H1 (cell line): ENCODE measurements around the gene HPD. TPM values are rescaled to one million over a fixed set of nuclear protein-coding genes. Genes with fewer than 3 reads are reported as not detected.

Experiments used
- CTCF ChIA-PET: fragments of 300-600 bp; sonication (Branson Sonifier 250); formaldehyde crosslinking; loops from one replicate; lab custom pipeline; 2021; ENCODE audit not compliant: partially characterized antibody; lab: Charles Lee
- POLR2A ChIA-PET: fragments of 300-600 bp; sonication (Branson Sonifier 250); formaldehyde crosslinking; loops from one replicate; lab custom pipeline; 2021; ENCODE audit warnings: inconsistent platforms; ENCODE audit not compliant: partially characterized antibody; lab: Charles Lee
- DNase-seq, 2 experiments: peaks; one replicate each; pipeline versions ENCODE4 v3.0.0 to v3.0.0-alpha.2; 2010 to 2022; ENCODE audit warnings: low spot score in 2 of 2, low read depth in 1 of 2, mixed read lengths in 1 of 2
- FAIRE-seq: peaks from 2 replicates; lab custom pipeline; 2011; peaks lifted over from hg19 to GRCh38; lab: Jason Lieb, UNC
- H2AFZ ChIP-seq: 2 replicates; pipeline ENCODE4 v1.8.1; 2012; ENCODE audit warnings: low read length, inconsistent platforms
- H2AK5ac ChIP-seq: 2 replicates; pipeline ENCODE4 v1.6.1; 2013; ENCODE audit warnings: low read depth, low read length
- H2BK120ac ChIP-seq: replicated peaks from 2 replicates; pipeline ENCODE3; 2013; ENCODE audit warnings: low read depth, low read length, inconsistent platforms
- H2BK12ac ChIP-seq: 2 replicates; pipeline ENCODE4 v1.6.1; 2013; ENCODE audit warnings: low read depth, low read length
- H2BK15ac ChIP-seq: 2 replicates; pipeline ENCODE4 v1.6.1; 2013; ENCODE audit warnings: low read length
- H2BK20ac ChIP-seq: 2 replicates; pipeline ENCODE4 v1.6.1; 2013; ENCODE audit warnings: low read length
- H2BK5ac ChIP-seq: 2 replicates; pipeline ENCODE4 v1.6.1; 2013; ENCODE audit warnings: low read depth, low read length
- H3K14ac ChIP-seq: 2 replicates; pipeline ENCODE4 v1.6.1; 2013; ENCODE audit warnings: inconsistent platforms; ENCODE audit not compliant: insufficient read length
- H3K18ac ChIP-seq: 2 replicates; pipeline ENCODE4 v1.6.1; 2013; ENCODE audit warnings: low read length; ENCODE audit errors: extremely low read depth
- H3K23ac ChIP-seq: 2 replicates; pipeline ENCODE4 v1.6.1; 2013; ENCODE audit warnings: inconsistent platforms; ENCODE audit not compliant: insufficient read length
- H3K23me2 ChIP-seq: 2 replicates; pipeline ENCODE4 v1.6.1; 2013; ENCODE audit warnings: low read depth, low read length
- H3K27ac ChIP-seq: 2 replicates; pipeline ENCODE4 v1.6.1; 2011; ENCODE audit warnings: low read depth, low read length, inconsistent platforms
- H3K27me3 ChIP-seq, 4 experiments: replicated peaks in 1 of 4; 1 replicate in 1 of 4; 2 replicates in 3 of 4; pipeline versions ENCODE4 v1.6.1 to v1.8.1; 2011 to 2013; ENCODE audit warnings: low read length in 3 of 4, mild to moderate bottlenecking in 3 of 4, inconsistent platforms in 2 of 4, mixed read lengths in 2 of 4, moderate library complexity in 1 of 4; ENCODE audit not compliant: control insufficient read depth in 3 of 4, insufficient read depth in 3 of 4; ENCODE audit errors: extremely low read depth in 1 of 4
- H3K36me3 ChIP-seq, 4 experiments: 2 replicates each; pipeline versions ENCODE4 v1.6.1 to v1.8.1; 2011 to 2013; ENCODE audit warnings: mild to moderate bottlenecking in 4 of 4, low read length in 3 of 4, moderate library complexity in 2 of 4, control low read depth in 1 of 4, inconsistent platforms in 1 of 4; ENCODE audit not compliant: insufficient read depth in 4 of 4, control insufficient read depth in 2 of 4
- H3K4ac ChIP-seq: replicated peaks from 2 replicates; pipeline ENCODE3; 2013; ENCODE audit warnings: low read length, low read depth, mixed read lengths, inconsistent platforms; ENCODE audit not compliant: insufficient read length
- H3K4me1 ChIP-seq, 4 experiments: replicated peaks in 1 of 4; 1 replicate in 1 of 4; 2 replicates in 3 of 4; pipeline versions ENCODE4 v1.6.1 to v1.8.1; 2011 to 2013; ENCODE audit warnings: low read length in 3 of 4, inconsistent platforms in 2 of 4, mixed read lengths in 1 of 4; ENCODE audit not compliant: insufficient read depth in 4 of 4, control insufficient read depth in 3 of 4
- H3K4me2 ChIP-seq, 2 experiments: 2 replicates each; pipeline versions ENCODE4 v1.6.1 to v1.8.1; 2011 to 2013; ENCODE audit warnings: low read depth in 2 of 2, low read length in 2 of 2, control low read depth in 1 of 2, inconsistent platforms in 1 of 2, mild to moderate bottlenecking in 1 of 2; ENCODE audit not compliant: insufficient read depth in 1 of 2
- H3K4me3 ChIP-seq, 4 experiments: fragments of 200-600, 300-600 bp in 1 of 4; sonication (generic), shearing (Covaris generic), sonication (Bioruptor Twin) in 1 of 4; 2 replicates each; pipeline versions ENCODE4 v1.5.1 to v1.8.1; 2011 to 2016; ENCODE audit warnings: low read length in 4 of 4, low read depth in 3 of 4, control low read depth in 2 of 4, inconsistent platforms in 2 of 4, mild to moderate bottlenecking in 2 of 4, mixed read lengths in 1 of 4, moderate library complexity in 1 of 4; ENCODE audit not compliant: insufficient read depth in 2 of 4; ENCODE audit errors: extremely low read depth in 1 of 4
- H3K56ac ChIP-seq: replicated peaks from 2 replicates; pipeline ENCODE3; 2013; ENCODE audit warnings: low read depth, mild to moderate bottlenecking, mixed read lengths, low read length, inconsistent platforms; ENCODE audit not compliant: insufficient read length
- H3K79me1 ChIP-seq: 2 replicates; pipeline ENCODE4 v1.6.1; 2013; ENCODE audit warnings: low read depth, low read length, control low read depth
- H3K79me2 ChIP-seq, 2 experiments: 2 replicates each; pipeline versions ENCODE4 v1.6.1 to v1.8.1; 2012 to 2013; ENCODE audit warnings: low read length in 2 of 2, mild to moderate bottlenecking in 2 of 2, inconsistent platforms in 1 of 2; ENCODE audit not compliant: insufficient read depth in 2 of 2, control insufficient read depth in 1 of 2
- H3K9ac ChIP-seq, 4 experiments: replicated peaks in 1 of 4; 1 replicate in 1 of 4; 2 replicates in 3 of 4; pipeline versions ENCODE4 v1.6.1 to v1.8.1; 2011 to 2013; ENCODE audit warnings: low read depth in 3 of 4, low read length in 3 of 4, control low read depth in 2 of 4, mild to moderate bottlenecking in 2 of 4, moderate library complexity in 2 of 4, inconsistent platforms in 1 of 4; ENCODE audit errors: extremely low read depth in 1 of 4
- H3K9me3 ChIP-seq, 2 experiments: 2 replicates each; pipeline versions ENCODE4 v1.6.1 to v1.8.1; 2012 to 2013; ENCODE audit warnings: mild to moderate bottlenecking in 2 of 2, moderate library complexity in 2 of 2, control low read depth in 1 of 2, inconsistent platforms in 1 of 2, low read depth in 1 of 2, low read length in 1 of 2, mixed read lengths in 1 of 2; ENCODE audit not compliant: insufficient read depth in 2 of 2
- H4K20me1 ChIP-seq, 2 experiments: replicated peaks in 1 of 2; 2 replicates each; pipeline versions ENCODE3 to v1.8.1; 2011 to 2013; ENCODE audit warnings: inconsistent platforms in 2 of 2, low read length in 2 of 2, mild to moderate bottlenecking in 1 of 2; ENCODE audit not compliant: insufficient read depth in 2 of 2, control insufficient read depth in 1 of 2
- H4K5ac ChIP-seq: 2 replicates; pipeline ENCODE4 v1.6.1; 2013; ENCODE audit warnings: low read length, low read depth, mixed read lengths, inconsistent platforms; ENCODE audit not compliant: insufficient read length
- H4K8ac ChIP-seq: 2 replicates; pipeline ENCODE4 v1.8.0; 2013; ENCODE audit warnings: mild to moderate bottlenecking, moderate library complexity, low read length, inconsistent platforms; ENCODE audit not compliant: insufficient read depth; ENCODE audit errors: extremely low read depth
- H4K91ac ChIP-seq: replicated peaks from 2 replicates; pipeline ENCODE3; 2013; ENCODE audit warnings: low read length, mixed read lengths, inconsistent platforms; ENCODE audit not compliant: insufficient read length
- BACH1 ChIP-seq: IDR thresholded peaks from 2 replicates; pipeline ENCODE4 v1.6.1; 2012; ENCODE audit warnings: low read length, improper control_type of control experiment
- BRCA1 ChIP-seq: IDR thresholded peaks from 2 replicates; pipeline ENCODE4 v1.6.1; 2012; ENCODE audit warnings: low read depth, low read length, improper control_type of control experiment
- CHD2 ChIP-seq: IDR thresholded peaks from 2 replicates; pipeline ENCODE4 v1.6.1; 2012; ENCODE audit warnings: low read length, improper control_type of control experiment
- CTBP2 ChIP-seq: IDR thresholded peaks from 2 replicates; pipeline ENCODE4 v1.7.0; 2011; ENCODE audit warnings: borderline replicate concordance, mild to moderate bottlenecking, moderate library complexity, mixed read lengths, low read length; ENCODE audit not compliant: insufficient read depth, insufficient read length
- EZH2 ChIP-seq: fragments of 200-600 bp; sonication (generic); IDR thresholded peaks from 2 replicates; pipeline ENCODE4 v1.7.1; 2012; ENCODE audit warnings: low read depth, mild to moderate bottlenecking, moderate library complexity, low read length, inconsistent platforms; ENCODE audit not compliant: severe bottlenecking
- JUN ChIP-seq: IDR thresholded peaks from 2 replicates; pipeline ENCODE4 v1.6.1; 2011; ENCODE audit warnings: low read depth, mild to moderate bottlenecking, improper control_type of control experiment, low read length
- JUND ChIP-seq: IDR thresholded peaks from 2 replicates; pipeline ENCODE4 v1.6.1; 2011; ENCODE audit warnings: mild to moderate bottlenecking, improper control_type of control experiment, low read length
- POU5F1 ChIP-seq: IDR thresholded peaks from 2 replicates; pipeline ENCODE4 v1.6.1; 2011; ENCODE audit warnings: low read depth, mild to moderate bottlenecking, low read length, moderate library complexity
- RNF2 ChIP-seq: fragments of 200-900, 300-1000 bp; sonication (generic); IDR thresholded peaks from 2 replicates; pipeline ENCODE4 v1.7.1; 2016; ENCODE audit warnings: borderline replicate concordance, low read depth, mild to moderate bottlenecking, antibody characterized with exemption, low read length; ENCODE audit not compliant: poor library complexity, severe bottlenecking; ENCODE audit errors: missing control alignments
- TAF7 ChIP-seq: optimal IDR thresholded peaks from 2 replicates; pipeline ENCODE3; 2011; ENCODE audit warnings: low read depth, mild to moderate bottlenecking, inconsistent platforms, low read length, moderate library complexity, borderline replicate concordance
- WGBS, 2 experiments: shearing (Covaris generic) in 1 of 2; methylation state at CpG; one replicate each; pipeline versions ENCODE4 v1.1.6 to v1.1.7; 2013 to 2015; ENCODE audit warnings: low lambda C conversion rate in 2 of 2, mixed read lengths in 2 of 2, inconsistent platforms in 1 of 2, low coverage in 1 of 2, missing lambda C conversion rate in 1 of 2; ENCODE audit not compliant: insufficient replicate concordance in 2 of 2, insufficient coverage in 1 of 2, insufficient read length in 1 of 2; ENCODE audit errors: extremely low coverage in 1 of 2, missing lambda C conversion rate in 1 of 2; 5-methylcytosine and 5-hydroxymethylcytosine counted together
- polyA plus RNA-seq, 7 experiments: library from polyadenylated mRNA; depleted of rRNA in 3 of 7; stranded (reverse) in 5 of 7; unstranded in 2 of 7; fragments of >200 nt in 5 of 7; fragments of 200-250 nt in 2 of 7; gene quantifications; 1 replicate in 5 of 7; 2 replicates in 1 of 7; 4 replicates in 1 of 7; pipeline versions ENCODE4 v1.2.1 to v1.2.3, GENCODE V29; 2011 to 2013; ENCODE audit warnings: missing spikeins in 2 of 7, mixed read lengths in 2 of 7
- total RNA-seq: library from RNA; stranded (reverse); fragmentation: NEBNext Ultra II Directional; extraction: Animal tissue kit (Norgen Biotek cat#: 25700); gene quantifications from 2 replicates; pipeline ENCODE4 v1.2.1, GENCODE V29; 2021

Gene HPD
- total and polyA plus RNA-seq, 2 of the 8 experiments (the other 6 are each of a cell fraction or from before 2014, with no cell fraction given), result 0.48 to 0.56 TPM

DNA sequence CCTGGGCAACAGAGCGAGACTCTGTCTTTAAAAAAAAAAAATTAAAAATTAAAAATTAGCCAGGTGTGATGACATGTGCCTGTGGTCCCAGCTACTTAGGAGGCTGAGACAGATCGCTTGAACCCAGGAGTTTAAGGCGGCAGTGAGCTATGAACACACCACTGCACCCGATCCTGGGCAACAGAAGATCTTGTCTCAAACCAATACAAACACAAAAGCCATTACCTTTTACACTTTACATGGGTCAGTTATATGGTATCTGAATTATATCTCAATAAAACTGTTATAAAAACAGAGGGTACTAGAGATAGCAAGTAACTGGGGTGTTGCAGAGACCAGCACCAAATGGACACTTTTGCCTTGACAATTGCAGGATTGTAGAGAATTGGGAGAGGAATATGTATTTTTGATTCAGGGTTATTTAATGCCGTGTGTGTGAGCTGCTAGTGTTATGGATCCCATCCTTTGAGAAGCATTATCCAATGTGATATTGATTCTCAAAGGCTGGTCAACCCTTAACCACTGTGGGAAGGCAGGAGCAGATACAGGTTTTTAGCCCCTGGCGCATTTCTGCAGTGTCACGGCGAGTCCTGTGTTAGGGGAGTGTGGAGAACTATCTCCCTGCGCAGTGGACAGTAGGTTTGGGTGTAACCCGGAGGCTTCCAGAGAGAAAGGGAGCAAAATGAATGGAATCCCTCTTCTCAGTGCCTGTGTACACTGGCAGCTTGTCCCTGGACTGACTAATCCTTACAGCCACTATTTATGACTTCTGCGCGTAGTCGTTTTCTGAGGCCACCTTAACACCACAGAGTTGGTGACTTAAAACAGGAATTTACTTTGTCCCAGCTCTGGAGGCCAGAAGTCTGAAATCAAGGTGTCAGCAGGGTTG, 34.3 kb upstream of the HPD start:
- H2BK20ac ChIP-seq, result no peak overlapping the region
- peaks cover 0 to 11% (median 3%) of the 10 kb centered on the region in 4 experiments; a peak in 3 of 8 replicates for H3K36me3 ChIP-seq
- no peak overlapping the region for H2BK5ac ChIP-seq
- no peaks in the 10 kb centered on the region for H3K9me3 ChIP-seq
- H4K5ac ChIP-seq, result no peak overlapping the region
- WGBS, 2 experiments, result 92% methylated on average over 13 of the region's 13 CpGs; no CpG with 5 or more reads in 1 of the 2 experiments
- H4K8ac ChIP-seq, result no peak overlapping the region
- no peaks in the 10 kb centered on the region for H3K79me1 ChIP-seq
- peaks cover 0 to 2% (median 1%) of the 10 kb centered on the region in 4 experiments; a peak in 3 of 7 replicates for H3K27me3 ChIP-seq
- DNase-seq (no peak), FAIRE-seq (no peak)
- H3K9ac ChIP-seq, result no peak overlapping the region
- H2BK15ac ChIP-seq, result no peak overlapping the region
- H2AFZ ChIP-seq, result no peak overlapping the region
- no peak overlapping the region for H2AK5ac ChIP-seq
- POLR2A ChIA-PET, result interaction anchor here (0.7 to 10.3 kb wide), 4 partner anchors 25 to 94 kb away, joined by 3 to 115 read pairs (median 4); partner anchors contain the start of genes CFAP251, RHOF and SETD1B
- H4K20me1 ChIP-seq, result peaks cover 3 to 12% of the 10 kb centered on the region in 2 experiments
- no peak for TF ChIP-seq RNF2
- no peak for TF ChIP-seq JUN
- TF ChIP-seq EZH2, result no peak
- no peak for TF ChIP-seq JUND
- TF ChIP-seq POU5F1, result no peak
- TF ChIP-seq CTBP2, result no peak
- no peak for TF ChIP-seq CHD2
- no peak for TF ChIP-seq BRCA1
- no peak for TF ChIP-seq TAF7
- TF ChIP-seq BACH1, result no peak
- CTCF ChIA-PET, result interaction anchor here (0.6 to 10.7 kb wide), 14 partner anchors 11 to 230 kb away, joined by 3 to 114 read pairs (median 4); partner anchors contain the start of genes CFAP251 and RHOF
- no peak overlapping the region for H3K14ac ChIP-seq
- no peak overlapping the region for H2BK120ac ChIP-seq
- H3K56ac ChIP-seq, result no peak overlapping the region
- H3K79me2 ChIP-seq, result no peaks in the 10 kb centered on the region; a peak in 1 of 4 replicates
- peaks cover 0 to 4% (median 1%) of the 10 kb centered on the region in 4 experiments; a peak in 4 of 7 replicates for H3K4me1 ChIP-seq
- H3K4me2 ChIP-seq, result no peak overlapping the region
- H3K23me2 ChIP-seq, result peaks cover 7% of the 10 kb centered on the region
- no peak overlapping the region for H3K18ac ChIP-seq
- H3K4me3 ChIP-seq, result no peak overlapping the region
- no peak overlapping the region for H3K4ac ChIP-seq
- no peak overlapping the region for H3K23ac ChIP-seq
- H2BK12ac ChIP-seq, result no peak overlapping the region
- H3K27ac ChIP-seq, result no peak overlapping the region
- no peak overlapping the region for H4K91ac ChIP-seq
